ENCODE results near the gene KDM5A. TPM values are rescaled to one million over a fixed set of nuclear protein-coding genes. Genes with fewer than 3 reads are reported as not detected.
"Not testable (repeated sequence)": the region's sequence is repeated elsewhere in the genome, so short reads cannot be mapped to it uniquely, and the experiment has no call there.

Gene KDM5A
- total RNA-seq, 1 donor from 2014 or later = 52.2 TPM

DNA sequence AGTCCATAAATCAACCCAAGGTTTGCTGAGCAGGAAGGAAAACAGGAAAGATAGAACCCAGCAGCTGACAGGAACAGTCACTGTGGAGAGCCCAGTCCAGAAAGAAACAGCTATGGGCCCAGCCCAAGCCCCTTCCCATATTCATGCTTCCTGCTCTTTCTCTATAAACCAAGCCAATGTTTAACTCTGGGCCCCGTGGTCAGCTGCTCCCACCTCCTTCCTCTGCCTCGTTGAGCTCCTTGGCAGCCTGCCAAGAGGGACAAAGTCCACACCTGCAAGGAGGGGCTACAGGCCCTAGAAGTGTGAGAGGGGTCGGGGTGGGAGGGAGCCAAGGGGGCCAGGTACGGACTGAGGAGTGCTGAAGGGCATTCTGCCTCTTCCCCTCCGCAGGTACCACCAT lies 136.5 kb downstream of the KDM5A start:
- FAIRE-seq = no peak

DNA sequence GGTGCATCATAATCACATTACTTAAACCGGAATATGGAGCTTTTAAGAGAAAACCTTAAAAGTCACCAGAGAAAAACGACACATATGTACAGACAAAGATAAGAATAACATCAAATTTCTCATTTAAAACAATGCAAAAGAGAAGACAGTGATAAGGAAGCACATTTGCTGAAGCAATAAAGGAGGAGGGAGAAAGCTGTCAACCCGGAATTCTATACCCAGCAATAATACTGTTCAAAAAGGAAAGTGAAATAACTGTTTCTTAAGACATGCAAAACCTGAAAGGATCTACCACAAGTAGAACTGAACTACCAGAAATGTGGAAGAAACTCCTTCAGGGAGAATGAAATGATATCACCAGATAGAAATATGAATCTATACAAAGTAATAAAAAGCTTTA lies 141.8 kb downstream of the KDM5A start:
- no peak for FAIRE-seq
- DNase-seq (ENCODE audit: low spot score in 2 of 2) = no peak

More for the DNA sequence above, 136.5 kb downstream of the KDM5A start:
- DNase-seq (ENCODE audit: low spot score in 2 of 2) = no peak

DNA sequence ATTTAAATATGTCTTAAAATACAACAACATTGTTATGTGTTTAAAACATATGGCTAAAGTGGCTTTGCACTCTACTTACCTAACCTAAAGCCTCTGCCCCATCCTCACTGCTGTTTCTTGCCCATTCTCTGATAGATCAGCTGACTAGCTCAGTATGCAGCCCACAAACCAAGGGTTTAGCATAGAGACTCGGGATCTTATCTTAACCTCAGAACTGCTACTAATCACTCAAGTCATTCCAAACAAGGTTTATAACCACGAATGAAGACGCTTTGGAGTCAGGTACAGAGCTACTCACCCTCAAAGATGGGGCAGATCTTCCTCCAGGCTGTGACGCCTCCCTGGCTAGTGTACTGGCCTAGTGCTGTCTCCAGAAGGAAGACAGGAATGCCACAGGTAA lies 145.7 kb downstream of the KDM5A start:
- DNase-seq (ENCODE audit: low spot score in 2 of 2) (no peak), FAIRE-seq (no peak)

DNA sequence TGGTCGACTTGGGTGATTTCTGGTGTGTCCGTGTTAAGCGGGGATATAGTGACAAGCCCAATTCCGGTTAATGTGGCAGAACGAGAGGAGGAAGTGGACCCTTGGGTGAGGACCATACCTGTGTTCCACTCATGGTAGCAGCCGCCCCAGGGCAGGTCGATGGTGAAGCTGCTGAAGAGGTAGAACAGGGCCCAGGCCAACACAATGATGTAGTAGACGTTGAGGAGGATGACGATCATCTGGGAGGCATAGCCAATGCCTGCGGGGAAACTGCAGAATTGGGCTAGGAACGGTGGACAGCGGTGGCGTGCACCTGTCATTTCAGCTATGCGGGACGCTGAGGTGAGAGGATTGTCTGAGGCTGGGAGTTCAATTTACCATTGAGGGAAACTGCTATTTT lies 146.6 kb downstream of the KDM5A start:
- FAIRE-seq (no peak), DNase-seq (ENCODE audit: low spot score in 2 of 2) (no peak)

DNA sequence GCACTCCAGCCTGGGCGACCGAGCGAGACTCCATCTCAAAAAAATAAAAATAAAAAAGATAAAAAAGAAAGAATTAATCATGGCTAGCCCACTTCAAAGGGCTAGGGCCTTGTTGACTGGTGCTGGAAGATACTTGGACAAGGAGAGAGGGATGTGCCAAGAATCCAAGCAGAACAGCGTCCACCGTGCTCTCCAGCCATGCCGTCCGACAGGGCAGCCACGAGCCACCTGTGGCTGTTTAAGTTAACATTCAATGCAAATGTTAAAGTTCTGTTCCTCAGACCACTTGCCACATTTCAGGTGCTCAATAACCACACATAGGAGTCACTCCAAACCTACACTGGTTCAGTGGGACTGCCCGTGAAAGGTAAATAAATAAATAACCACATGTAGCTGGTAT lies 147.9 kb downstream of the KDM5A start:
- DNase-seq (ENCODE audit: low spot score in 2 of 2) (no peak), FAIRE-seq (no peak)

DNA sequence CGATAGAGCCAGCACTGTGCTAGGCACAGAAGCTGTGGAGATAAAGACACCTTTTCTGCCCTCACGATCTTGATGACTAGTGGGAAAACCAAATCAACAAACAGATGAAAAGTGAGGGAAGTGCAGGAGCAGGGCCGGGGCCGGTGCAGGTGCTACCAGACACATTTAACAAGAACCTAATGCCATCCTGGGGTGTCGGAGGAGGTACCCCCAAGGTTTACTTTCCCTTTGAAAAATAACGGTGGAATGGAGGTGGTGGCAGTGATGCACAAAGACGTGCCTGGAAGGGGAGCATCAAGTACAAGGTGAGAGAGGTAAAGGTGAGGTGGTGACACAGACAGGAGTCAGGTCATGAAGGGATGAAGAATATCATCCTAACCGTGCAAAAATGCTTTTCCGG lies 148.6 kb downstream of the KDM5A start:
- no peak for FAIRE-seq

DNA sequence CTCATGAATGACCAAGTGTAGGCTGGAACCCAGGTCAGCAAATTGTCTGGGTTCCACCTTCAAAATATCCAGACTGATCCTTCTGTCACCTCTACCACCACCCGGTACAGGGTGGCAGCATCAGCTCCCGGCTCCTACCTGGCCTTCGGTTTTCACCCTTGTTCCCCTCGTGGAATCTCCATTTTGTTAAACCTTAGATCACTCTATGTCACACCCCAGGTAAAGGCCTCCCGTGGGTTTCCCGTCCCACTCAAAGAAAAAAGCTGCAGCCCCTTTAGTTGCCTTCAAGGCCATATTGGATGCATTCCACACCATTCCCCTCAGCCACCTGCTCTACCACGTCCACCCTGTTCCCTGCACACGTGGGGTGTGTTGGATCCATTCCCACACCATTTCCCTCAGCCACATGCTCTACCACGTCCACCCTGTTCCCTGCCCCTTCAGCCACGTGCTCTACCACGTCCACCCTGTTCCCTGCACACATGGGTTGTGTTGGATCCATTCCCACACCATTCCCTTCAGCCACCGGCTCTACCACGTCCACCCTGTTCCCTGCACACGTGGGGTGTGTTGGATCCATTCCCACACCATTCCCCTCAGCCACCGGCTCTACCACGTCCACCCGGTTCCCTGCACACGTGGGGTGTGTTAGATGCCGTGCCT lies 150.3 kb downstream of the KDM5A start:
- FAIRE-seq (no peak), DNase-seq (ENCODE audit: low spot score in 2 of 2) (no peak)

More for the DNA sequence above, 148.6 kb downstream of the KDM5A start:
- DNase-seq (ENCODE audit: low spot score in 2 of 2) = no peak

DNA sequence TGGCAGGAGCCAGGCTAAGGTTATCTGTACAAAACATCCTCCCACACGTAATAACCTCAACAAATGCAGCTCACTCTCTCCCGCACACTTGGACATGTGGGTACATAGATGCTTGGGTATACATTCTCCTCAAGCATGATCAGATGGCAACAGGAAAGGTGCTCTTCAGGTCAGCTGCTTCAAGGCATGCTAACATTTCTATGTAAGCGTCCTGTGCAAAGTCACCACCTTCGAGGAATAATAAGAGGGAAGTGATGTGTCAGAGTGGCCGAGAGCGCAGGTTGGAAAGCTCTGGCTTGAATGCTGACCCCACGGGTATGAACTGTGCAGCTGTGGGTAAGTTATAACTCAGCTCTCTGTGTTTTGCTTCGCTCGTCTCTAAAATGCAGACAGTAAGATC lies 151.0 kb downstream of the KDM5A start:
- DNase-seq (ENCODE audit: low spot score in 2 of 2) (no peak), FAIRE-seq (no peak)

DNA sequence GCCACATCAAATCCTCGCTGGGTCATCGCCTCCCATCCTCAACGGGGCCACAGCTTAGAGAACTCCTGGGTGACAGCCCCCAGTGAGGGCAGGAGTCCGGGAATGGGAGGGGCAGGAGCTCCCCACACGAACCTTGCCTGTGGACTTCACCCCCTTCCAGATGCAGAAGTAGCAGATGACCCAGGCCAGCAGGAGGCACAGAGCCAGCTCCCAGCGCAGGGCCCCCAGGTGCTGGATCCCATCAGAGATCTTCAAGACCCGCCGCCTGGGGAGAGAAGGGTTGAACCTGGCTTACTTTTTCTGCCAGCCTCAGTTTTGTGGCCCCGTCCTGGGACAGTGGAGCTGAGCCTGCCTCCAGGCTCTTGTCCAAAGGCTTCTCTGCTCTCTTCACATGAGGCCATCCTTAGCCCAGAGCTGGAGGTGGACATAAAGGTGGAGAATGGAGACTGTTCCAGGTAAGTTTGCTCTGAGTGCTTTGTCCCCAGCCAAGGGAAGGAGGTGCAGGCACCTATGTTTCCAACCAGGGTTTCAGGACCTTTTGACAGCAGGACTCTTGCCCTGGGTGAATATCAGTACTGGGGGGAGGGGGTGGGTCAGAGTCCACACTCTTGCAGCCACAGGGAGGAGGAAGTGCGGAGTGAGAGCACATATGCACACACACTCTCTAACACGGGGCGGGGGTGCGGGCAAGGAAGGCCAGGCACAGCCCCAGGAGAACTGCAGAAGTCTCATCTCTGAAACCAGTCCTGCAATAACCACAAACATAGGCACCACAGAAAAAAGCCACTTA lies 151.9 kb downstream of the KDM5A start:
- FAIRE-seq = no peak
- no peak for DNase-seq (ENCODE audit: low spot score in 2 of 2)

DNA sequence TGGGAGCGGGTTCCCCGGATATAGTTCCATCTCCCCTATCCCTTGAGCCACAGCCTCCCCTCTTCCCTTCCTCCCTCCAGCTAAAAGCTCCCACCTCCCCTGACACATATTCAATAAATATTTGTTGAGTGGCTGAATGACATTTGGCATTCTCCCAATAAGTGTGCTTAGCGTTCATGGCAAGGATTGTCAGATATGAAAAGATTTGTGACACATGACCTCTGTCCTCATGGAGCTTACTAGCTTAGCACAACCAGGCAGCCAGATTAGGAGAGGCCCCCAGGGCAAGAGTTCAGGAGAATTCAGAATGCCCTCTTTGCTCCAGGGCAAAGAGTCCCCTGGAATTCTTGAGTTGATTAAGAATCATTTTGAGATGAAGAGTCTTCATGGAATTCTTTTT lies 152.7 kb downstream of the KDM5A start:
- FAIRE-seq = no peak

DNA sequence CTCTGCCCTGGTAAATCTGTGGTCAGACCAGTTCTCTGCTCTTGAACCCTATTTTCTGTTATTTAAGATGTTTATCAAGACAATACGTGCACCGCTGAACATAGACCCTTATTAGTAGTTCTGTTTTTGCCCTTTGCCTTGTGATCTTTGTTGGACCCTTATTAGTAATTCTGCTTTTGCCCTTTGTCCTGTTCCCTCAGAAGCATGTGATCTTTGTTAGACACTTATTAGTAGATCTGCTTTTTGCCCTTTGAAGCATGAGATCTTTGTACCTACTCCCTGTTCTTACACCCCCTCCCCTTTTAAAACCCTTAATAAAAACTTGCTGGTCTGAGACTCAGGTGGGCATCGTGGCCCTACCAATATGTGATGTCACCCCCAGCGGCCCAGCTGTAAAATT lies 153.2 kb downstream of the KDM5A start:
- DNase-seq (ENCODE audit: low spot score in 2 of 2); FAIRE-seq: not testable (repeated sequence)

More for the DNA sequence above, 152.7 kb downstream of the KDM5A start:
- DNase-seq (ENCODE audit: low spot score in 2 of 2) = no peak

DNA sequence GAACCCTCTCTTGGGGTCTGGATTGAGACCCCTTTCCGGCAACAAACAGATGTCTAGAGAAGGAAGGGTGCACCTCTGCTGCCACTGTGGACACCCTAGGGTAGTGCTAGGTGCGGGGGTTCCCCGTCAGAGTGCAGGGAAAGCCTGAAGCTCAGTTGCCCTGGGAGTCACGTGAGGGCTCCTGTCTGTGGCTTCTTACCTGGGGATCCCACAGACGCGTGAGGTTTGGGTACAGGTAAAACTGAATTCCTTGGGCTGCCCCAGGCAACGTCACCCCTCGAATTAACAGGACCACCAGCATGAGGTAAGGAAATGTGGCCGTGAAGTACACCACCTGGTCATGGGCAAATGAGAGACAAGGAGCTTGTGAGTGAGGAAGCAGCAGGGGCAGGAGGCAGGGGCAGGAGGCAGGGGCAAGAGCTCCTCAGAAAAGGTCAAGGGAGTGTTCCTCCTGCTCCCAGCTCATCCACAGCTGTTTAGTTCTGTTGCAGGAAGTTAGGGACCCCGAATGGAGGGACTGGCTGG lies 154.2 kb downstream of the KDM5A start:
- no peak for DNase-seq (ENCODE audit: low spot score in 2 of 2)
- no peak for FAIRE-seq

DNA sequence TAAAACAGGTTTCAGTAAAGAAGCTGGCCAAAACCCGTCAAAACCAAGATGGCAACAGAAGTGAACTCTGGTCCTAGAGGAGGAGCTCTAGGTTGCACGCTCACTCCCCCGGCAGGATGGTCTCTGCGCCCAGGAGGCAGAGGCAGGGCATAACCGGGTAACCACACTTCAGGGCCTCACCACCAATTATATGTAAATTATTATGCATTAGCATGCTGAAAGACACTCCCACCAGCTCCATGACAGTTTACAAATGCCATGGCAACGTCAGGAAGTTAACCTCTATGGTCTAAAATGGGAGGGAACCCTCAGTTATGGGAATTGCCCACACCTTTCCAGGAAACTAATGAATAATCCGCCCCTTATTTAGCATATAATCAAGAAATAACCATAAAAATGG lies 155.1 kb downstream of the KDM5A start:
- DNase-seq (ENCODE audit: low spot score in 2 of 2) = no peak
- no peak for FAIRE-seq

DNA sequence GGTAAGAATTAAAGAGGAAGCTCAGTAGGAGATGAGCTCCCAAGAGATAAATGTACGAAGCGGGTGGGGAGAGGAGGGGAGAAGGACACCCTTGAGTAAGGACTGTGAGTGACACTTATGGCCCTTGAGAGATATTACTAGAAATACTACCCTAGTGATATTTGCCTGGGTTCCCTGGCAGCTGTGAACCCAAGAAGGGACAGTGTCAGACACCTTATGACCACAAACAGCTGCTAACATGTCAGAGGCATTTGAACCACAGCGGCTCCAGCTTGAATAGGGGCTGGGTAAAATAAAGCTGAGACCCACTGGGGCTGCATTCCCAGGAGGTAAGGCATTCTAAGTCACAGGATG lies 155.5 kb downstream of the KDM5A start:
- no peak for DNase-seq (ENCODE audit: low spot score in 2 of 2)
- no peak for FAIRE-seq

DNA sequence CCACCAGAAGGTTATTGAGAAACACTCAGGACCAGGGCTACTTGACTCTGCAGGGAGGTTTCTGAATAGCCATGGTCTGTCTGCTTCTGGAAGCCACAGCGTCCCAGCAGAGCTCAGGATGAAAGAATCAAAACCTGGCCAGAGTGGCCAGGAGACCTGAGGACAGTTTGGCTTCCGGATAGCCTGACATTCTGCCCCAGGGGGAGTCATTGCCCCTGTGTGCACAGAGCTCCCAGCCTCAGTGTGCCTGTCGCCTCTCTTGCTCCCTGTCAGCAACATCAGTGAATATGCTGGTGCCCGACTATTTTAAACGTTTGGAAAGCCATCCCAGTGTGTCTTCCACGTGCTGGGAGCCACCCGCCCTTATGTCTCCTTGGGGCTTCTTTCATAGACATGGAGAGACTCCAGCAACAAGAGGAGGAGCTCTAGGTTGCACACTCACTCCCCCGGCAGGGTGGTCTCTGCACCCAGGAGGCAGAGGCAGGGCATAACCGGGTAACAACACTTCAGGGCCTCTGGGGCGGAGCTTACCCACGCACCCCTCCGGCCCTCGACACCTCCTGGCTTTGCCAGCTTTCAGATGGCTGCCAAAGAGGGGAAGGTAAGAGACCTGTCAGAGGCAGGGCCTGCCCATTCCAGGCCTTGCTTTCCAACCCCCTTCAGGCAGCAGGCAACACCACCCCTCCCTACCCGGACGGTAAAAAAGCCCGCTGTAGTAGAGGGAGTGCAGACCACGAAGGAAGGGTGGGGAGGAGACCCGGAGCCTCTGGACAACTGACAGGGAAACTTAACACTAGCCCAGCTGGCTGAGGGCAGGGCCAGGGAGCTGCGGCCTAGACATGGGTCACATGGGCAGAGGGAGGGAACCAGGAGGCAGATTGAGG lies 156.1 kb downstream of the KDM5A start:
- no peak for DNase-seq (ENCODE audit: low spot score in 2 of 2)
- FAIRE-seq = no peak

DNA sequence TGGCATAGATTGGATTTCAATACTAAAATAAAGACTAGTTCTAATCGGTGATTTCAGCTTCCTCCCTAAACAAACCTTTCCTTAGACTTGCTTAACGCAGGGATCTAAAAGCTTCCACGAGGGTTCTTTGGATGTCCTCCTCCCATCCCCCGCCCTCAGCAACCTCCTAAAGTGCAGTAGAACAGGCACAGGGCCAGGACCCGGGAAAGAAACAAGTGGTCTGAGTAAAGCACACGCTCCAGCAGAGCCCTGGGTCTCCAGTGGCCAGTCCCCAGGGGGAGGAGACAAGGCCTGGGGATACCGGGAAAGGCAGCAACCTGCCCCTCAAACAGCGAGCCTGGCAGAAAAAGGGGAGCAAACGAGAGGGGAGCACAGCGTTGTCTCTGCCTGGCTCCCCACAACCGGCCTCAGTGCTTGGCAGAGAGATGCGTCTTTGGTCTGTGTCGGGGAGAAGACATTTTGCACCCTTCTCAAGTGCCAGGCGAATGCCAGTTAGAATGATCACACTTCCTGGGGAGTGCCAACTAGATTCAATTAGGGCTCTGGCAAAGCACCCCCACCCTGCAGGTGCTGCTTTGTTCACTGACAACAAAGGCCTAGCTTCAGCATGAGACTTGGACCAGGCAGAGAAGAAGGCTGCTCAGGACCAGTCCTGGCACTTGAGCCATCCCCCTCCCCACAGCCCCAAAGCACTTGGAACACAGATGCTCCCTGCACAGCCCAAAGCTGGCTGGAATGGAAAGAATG lies 158.0 kb downstream of the KDM5A start:
- DNase-seq (ENCODE audit: low spot score in 2 of 2) = peak; percentile 40 to 44
- FAIRE-seq = no peak

Measured in frontal cortex (tissue), 4 donors.